GM19328 (cell line): ENCODE data around the gene RBMS1.

Experiments
- ATAC-seq: cut with Tn5 transposase; IDR thresholded peaks from one replicate; pipeline ENCODE4 v1.9.1; 2021; ENCODE audit warnings: mild to moderate bottlenecking, moderate library complexity; ENCODE audit not compliant: unreplicated experiment

The RBMS1 gene

GRCh38 chr2:160411955-160412354 is 81.7 kb downstream of the RBMS1 start:
- no peak for ATAC-seq

- ATAC-seq: no peak
Measured at GRCh38 chr2:160411167-160411566, 82.4 kb downstream of the RBMS1 start.

- no peak for ATAC-seq
Measured at GRCh38 chr2:160409480-160409879, 84.1 kb downstream of the RBMS1 start.

DNA sequence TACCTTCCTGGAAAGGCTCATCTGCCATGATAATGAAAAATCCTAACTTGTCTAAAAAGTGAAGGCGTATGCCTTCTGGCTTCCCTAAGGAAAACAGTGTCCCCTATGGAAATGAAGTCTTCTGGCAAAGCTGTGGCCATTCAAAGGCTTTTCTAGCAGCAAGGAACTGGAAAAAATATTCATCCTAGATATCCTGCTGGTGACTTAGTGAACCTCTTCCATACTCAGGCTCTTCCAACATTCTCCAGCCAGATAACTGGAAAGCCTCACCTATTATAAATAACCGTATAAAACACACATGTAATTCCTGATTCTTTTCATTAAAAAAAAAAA is 84.7 kb downstream of the RBMS1 start:
- ATAC-seq: no peak

GRCh38 chr2:160408173-160408958 is 85.2 kb downstream of the RBMS1 start:
- ATAC-seq: no peak

- ATAC-seq: peak; percentile 50
Measured at GRCh38 chr2:160407393-160408172, 86.0 kb downstream of the RBMS1 start.

GRCh38 chr2:160406591-160407392 is 86.8 kb downstream of the RBMS1 start:
- peak; percentile 63 for ATAC-seq

- ATAC-seq: no peak
Measured at GRCh38 chr2:160405077-160405867, 88.3 kb downstream of the RBMS1 start.

DNA sequence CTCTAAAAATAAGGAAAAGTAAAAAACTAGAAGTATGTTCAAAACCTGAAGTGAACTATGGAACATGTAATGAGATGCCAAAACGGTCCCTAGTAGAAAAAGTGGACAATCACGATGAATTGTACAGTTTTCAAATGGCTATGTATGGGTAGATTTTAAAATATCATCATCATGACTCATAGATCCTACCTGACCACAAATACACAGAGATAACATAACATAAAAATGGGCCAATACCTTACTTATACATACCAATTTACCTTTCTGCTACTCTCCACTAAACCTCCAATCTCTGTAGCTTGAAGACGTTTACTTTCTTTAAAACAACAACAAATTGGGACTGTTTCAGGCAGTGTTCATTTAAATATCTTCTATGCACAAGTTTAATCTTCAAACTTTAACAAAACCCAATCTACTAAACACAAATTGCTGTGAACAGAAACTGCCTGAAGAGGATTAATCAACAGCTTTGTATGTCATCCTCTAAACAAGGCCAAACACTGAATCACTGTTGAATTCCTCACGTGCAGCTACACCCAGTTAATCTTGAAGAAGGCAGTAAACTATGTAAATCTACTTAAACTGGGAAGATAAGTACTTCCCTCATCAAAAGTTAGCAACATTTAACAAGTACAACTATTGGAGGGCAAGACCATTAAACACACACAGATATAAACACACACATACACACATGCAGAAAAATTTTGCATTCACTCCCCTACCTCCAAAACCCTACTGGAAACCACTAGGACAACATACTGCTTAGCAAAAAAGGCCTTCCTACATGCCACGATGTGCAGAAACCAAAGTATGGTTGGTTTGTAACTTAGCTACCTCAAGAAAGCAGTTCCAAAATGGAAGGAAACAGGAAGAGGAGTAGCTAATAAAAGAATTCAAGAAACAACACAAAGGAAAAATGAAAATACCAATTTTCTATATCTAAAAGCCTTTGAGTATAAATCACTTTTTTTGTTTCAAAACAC is 90.3 kb downstream of the RBMS1 start:
- ATAC-seq: no peak

- no peak for ATAC-seq
Measured at GRCh38 chr2:160402501-160402900, 91.1 kb downstream of the RBMS1 start.

DNA sequence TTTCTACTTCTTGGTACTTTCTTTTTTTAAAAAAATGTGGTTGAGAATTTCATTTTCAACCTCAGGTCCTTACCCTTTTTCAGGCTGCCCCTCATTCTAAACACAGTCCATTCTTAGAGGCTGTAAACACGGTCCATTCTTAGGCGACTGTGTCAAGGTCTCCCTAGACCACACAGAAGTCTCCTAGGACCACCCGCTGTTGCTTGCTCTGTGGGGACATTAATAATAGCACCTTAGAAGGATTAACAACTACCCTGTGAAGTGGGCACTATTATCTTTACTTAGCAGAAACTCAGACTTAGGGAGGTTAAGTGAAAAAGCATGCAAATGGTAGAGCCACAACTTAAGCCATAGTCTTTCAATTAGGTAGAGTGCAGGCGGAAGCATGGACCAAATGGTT is 91.7 kb downstream of the RBMS1 start:
- ATAC-seq: no peak

- ATAC-seq: no peak
Measured at GRCh38 chr2:160399880-160400279, 93.7 kb downstream of the RBMS1 start.

GRCh38 chr2:160397530-160397865 is 96.1 kb downstream of the RBMS1 start:
- no peak for ATAC-seq

GRCh38 chr2:160394153-160394552 is 99.5 kb downstream of the RBMS1 start:
- ATAC-seq: peak; percentile 99

- no peak for ATAC-seq
Measured at GRCh38 chr2:160392201-160392600, 101.4 kb downstream of the RBMS1 start.

DNA sequence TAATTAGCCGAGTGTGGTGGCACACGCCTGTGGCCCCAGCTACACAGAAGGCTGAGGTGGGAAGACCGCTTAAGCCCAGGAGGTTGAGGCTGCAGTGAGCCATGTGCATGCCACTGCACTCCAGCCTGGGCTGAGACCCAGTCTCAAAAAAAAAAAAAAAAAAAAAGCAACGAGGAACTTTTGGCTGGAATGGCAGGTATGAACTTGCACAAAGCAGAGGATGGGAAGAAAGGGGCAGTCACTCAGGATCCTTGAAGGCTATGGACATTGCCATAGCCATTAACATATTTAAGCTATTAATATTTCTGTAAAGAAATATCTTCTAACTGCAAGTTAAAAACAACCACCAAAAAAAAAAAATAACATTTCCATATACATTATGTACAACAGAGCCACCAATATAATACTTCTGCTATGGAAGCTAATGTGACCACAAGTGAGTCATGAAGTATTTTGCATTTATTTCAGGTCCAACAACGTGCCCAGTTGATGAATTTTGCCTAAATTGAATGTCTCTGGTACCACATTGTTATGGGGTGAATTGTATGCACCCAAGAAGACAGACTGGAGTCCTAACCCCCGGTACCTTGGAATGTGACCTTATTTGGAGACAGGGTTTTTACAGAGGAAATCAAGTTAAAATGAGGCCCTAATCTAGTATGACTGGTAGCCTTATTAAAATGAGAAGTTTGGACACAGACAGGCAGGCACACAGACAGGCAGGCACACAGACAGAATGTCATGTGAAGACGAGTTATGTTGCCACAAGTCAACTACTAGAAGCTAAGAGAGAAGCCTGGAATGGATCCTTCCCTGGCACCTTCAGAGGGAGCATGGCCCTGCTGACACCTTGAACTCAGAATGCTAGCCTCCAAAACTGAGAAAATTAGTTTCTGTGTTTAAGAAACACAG is 102.8 kb downstream of the RBMS1 start:
- ATAC-seq: no peak

DNA sequence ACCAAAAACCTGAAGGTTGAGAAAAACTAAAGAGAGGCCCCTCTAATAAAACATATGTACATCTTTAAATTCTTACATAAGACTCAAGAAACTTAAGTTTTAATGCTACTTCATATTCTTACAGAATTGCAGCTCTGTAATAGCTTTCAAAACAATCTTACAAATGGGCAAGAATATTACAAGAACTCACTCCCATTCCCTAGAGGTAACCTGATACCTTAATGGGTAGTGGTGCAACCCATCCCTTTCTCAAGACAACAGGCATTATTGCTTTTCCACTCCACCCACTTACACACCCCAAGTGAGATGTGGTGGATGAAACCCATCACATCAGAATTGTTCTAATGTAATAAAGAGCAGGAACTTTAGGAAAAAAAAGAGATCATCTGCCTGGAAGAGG is 103.7 kb downstream of the RBMS1 start:
- ATAC-seq: no peak

DNA sequence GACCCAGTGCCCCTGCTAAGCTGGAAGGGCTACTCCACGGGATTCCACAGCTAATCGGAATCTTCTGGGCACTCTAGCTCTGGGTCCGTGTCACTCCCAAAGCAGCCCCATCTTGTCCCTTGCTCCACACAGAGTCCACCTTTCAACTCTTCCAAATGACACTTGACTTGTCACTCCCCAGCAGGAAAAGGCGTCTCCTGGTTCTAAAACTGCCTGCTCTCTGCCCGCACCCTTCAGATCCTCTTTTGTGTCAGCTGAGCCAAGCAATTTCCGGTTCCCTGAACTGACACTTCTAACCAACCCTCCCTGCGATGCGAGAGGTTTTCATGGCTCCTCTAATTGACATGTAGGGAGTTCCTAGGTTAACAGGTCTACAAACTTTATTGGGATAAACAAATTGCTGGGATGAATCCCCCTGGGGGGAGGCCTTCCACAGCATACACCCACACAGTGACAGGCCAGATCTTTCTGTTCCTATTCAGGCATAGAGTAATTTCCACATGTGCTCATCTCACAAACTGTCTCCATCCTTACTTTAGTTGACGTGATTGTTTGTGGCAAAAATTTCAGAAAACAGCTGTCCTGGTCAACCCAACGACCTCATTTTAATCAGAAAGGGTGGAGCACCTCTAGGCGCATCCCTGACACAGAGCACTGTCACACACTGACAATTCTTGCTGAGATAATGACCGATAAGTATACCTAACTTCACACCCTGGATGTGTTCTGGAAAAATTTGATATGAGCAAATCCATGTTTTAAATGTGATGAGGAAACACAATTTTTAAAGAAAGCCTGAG is 104.9 kb downstream of the RBMS1 start:
- no peak for ATAC-seq
